ENCODE data around the gene HEATR3.

Gene HEATR3

DNA sequence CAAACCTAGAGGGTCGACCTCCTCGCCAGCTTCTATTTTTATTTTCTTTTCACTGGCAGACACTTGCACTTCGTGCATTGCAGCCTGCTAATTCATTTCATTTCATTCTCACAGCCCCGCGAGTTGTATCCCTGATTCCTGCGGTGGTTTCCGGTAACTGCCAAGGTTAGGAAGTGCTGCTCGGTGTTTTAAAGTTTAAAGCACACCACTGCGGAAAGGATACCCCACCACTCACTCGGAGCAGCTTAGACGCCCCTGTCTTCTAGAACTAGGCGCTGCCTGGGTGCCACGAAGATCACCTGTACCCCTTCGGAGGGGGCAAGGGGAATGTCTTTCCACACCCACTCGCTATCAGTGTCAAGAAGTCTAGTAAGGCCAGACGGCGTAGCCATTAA, 40.2 kb upstream of the HEATR3 start:
- DNase-seq (ENCODE audit: low read depth): no peak
- peak overlapping the region; percentile 92 for H3K4me3 ChIP-seq (ENCODE audit: low read depth, low read length)
- TF ChIP-seq, protein P1, sequence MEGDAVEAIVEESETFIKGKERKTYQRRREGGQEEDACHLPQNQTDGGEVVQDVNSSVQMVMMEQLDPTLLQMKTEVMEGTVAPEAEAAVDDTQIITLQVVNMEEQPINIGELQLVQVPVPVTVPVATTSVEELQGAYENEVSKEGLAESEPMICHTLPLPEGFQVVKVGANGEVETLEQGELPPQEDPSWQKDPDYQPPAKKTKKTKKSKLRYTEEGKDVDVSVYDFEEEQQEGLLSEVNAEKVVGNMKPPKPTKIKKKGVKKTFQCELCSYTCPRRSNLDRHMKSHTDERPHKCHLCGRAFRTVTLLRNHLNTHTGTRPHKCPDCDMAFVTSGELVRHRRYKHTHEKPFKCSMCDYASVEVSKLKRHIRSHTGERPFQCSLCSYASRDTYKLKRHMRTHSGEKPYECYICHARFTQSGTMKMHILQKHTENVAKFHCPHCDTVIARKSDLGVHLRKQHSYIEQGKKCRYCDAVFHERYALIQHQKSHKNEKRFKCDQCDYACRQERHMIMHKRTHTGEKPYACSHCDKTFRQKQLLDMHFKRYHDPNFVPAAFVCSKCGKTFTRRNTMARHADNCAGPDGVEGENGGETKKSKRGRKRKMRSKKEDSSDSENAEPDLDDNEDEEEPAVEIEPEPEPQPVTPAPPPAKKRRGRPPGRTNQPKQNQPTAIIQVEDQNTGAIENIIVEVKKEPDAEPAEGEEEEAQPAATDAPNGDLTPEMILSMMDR (IDR thresholded peaks at IDR 0.05; ENCODE audit: control insufficient read depth, extremely low read depth, insufficient read depth): no peak

- TF ChIP-seq, protein P1 (IDR thresholded peaks at IDR 0.05; ENCODE audit: control insufficient read depth, extremely low read depth, insufficient read depth): no peak
- DNase-seq (ENCODE audit: low read depth): no peak
- no peak overlapping the region for H3K4me3 ChIP-seq (ENCODE audit: low read depth, low read length)
Measured at GRCh38 chr16:50027829-50028228, 37.9 kb upstream of the HEATR3 start.

DNA sequence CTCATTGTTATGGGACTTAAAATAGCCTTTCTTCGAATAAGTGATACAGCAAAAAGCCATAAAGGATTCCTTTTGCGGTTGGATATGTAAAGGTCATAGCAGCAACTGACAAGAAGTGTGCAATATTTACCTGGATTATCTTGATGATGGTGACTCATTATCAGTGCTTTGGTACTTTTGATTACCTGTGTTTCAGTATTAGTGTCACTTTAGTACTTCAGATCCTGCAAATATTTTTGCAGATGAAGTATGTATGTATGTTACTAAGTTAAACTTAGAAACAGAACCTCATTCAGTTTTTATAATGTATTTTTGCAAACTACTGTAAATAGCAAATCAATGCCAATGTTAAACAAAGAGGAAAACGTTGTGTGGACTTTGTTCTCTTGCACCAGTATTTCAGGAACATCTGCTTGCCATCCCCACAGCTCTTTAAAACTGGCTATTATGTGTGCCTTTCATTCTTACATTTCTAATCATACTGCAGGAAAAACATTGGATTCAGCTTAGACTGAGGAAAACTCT, 30.2 kb upstream of the HEATR3 start:
- no peak overlapping the region for H3K4me3 ChIP-seq (ENCODE audit: low read depth, low read length)
- TF ChIP-seq, protein P1 (IDR thresholded peaks at IDR 0.05; ENCODE audit: control insufficient read depth, extremely low read depth, insufficient read depth): no peak
- no peak for DNase-seq (ENCODE audit: low read depth)

DNA sequence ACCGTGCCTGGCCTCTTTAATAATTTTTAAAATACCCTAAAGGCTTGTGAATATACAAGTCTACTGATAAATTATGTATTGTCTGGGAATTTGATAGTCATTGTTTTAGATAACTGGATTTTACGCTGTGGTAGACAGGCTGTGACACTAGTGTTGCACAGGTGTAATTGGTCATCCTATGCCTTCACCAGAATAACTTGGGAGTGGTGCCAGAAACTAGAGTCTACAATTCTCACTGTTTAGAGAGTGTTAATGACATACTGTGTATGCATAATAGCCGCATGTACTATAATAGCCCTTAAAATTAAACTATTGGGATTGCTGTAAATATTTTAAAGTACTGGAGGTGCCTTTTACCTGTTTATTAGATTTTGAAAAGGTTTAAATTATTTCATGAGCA, 29.3 kb upstream of the HEATR3 start:
- no peak for DNase-seq (ENCODE audit: low read depth)
- no peak overlapping the region for H3K4me3 ChIP-seq (ENCODE audit: low read depth, low read length)
- TF ChIP-seq, protein P1 (IDR thresholded peaks at IDR 0.05; ENCODE audit: control insufficient read depth, extremely low read depth, insufficient read depth): no peak

DNA sequence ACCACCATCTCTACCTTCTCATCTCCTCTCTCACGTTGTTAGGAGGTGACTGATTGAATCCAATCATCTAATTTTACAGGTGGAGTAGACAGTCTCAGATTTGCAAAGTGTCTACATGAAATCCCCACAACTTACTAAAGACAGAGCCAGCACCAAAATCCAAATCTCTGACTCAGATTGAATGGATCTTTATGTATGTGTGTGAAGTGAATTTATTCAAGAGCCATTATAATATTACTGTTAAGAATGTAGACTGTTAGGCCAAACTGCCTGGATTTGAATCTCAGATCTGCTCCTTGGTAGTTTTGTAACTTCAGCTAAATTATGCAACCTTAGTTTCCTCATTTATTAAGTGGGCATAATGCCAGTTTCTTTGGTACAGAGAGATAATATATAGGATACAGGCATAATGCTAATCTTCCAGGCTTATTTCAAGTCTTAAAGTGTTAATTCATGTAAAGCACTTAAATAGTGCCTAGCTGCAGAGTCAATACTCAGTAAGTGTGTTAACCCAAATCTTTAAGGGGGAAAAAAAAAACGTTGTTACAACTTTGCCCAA, 28.0 kb upstream of the HEATR3 start:
- H3K4me3 ChIP-seq (ENCODE audit: low read depth, low read length): no peak overlapping the region
- TF ChIP-seq, protein P1 (IDR thresholded peaks at IDR 0.05; ENCODE audit: control insufficient read depth, extremely low read depth, insufficient read depth): no peak
- DNase-seq (ENCODE audit: low read depth): no peak

DNA sequence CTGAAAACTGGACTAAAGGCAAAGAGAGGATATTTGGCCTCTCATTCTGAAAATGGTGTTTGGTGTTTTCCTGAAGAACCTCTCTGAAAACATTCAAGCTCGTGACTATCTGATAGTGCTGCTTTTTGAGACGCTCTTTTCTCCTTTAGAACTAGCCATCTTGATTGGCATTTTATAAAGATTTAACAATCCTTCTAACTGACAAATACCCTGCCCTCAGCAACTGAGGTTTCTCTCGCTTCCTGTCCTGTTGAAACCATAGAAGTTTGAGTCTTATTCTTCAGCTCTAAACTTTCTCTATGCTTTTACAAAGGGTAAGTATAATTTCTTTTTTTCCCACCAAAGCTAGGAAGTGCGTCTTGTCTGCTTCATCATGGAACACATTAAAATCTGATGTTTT, 27.5 kb upstream of the HEATR3 start:
- H3K4me3 ChIP-seq (ENCODE audit: low read depth, low read length): no peak overlapping the region
- TF ChIP-seq, protein P1 (IDR thresholded peaks at IDR 0.05; ENCODE audit: control insufficient read depth, extremely low read depth, insufficient read depth): no peak
- no peak for DNase-seq (ENCODE audit: low read depth)

All from LNCaP clone FGC (cell line).